ENCODE data around the gene ST7. TPM values are rescaled to one million over a fixed set of nuclear protein-coding genes. Genes with fewer than 3 reads are reported as not detected.

The ST7 gene
- polyA plus RNA-seq, 1 donor from 2014 or later = 76.8 TPM

DNA sequence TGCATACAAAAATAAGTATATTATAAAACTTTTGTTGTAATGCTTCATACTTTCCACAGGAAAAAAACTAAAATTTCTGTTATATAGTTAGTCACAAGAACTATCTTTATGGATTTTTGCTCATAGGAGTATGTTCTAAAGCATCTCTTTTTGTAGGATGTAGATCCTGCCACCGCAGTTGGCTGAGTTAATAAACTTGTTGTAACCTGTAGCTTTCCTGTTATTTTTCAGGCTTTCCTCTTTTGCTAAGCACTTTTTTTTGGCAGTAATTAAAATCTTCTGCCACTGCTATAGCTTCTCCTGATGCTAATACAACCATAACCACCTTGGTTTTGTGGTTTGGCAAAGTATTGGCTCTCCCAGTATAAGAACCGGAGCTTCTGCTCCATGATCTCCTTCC, 309.2 kb downstream of the ST7 start:
- Histone ChIP-seq H3K36me3 (ENCODE audit: insufficient read depth, low read length) (no peaks in the 10 kb centered on the region), H3K9me3 (ENCODE audit: low read length) (no peaks in the 10 kb centered on the region), H3K27ac (ENCODE audit: low read length) (no peak overlapping the region), H3K79me2 (replicated peaks; ENCODE audit: insufficient read depth, low read length) (no peaks in the 10 kb centered on the region), H3K9me2 (ENCODE audit: insufficient read depth, low read length) (no peaks in the 10 kb centered on the region), H4K20me1 (ENCODE audit: insufficient read depth) (no peaks in the 10 kb centered on the region), H3F3A (ENCODE audit: insufficient read depth, low read length, poor library complexity, severe bottlenecking) (no peaks in the 10 kb centered on the region), H3K27me3 (ENCODE audit: insufficient read depth, low read depth, low read length) (no peaks in the 10 kb centered on the region), H3K4me2 (ENCODE audit: low read length) (no peak overlapping the region), H2AFZ (ENCODE audit: low read depth, low read length) (no peak overlapping the region), H3K9ac (ENCODE audit: low read length) (no peak overlapping the region), H3K4me3 (ENCODE audit: low read length) (no peak overlapping the region)
- no peak for TF ChIP-seq RAD21 (conservative IDR thresholded peaks at IDR 0.05)
- no peak for TF ChIP-seq POLR2AphosphoS5 (IDR thresholded peaks at IDR 0.05)
- TF ChIP-seq TAF1 (IDR thresholded peaks at IDR 0.05; ENCODE audit: low read depth) = no peak
- TF ChIP-seq SMC3 (conservative IDR thresholded peaks at IDR 0.05; ENCODE audit: poor library complexity) = no peak

DNA sequence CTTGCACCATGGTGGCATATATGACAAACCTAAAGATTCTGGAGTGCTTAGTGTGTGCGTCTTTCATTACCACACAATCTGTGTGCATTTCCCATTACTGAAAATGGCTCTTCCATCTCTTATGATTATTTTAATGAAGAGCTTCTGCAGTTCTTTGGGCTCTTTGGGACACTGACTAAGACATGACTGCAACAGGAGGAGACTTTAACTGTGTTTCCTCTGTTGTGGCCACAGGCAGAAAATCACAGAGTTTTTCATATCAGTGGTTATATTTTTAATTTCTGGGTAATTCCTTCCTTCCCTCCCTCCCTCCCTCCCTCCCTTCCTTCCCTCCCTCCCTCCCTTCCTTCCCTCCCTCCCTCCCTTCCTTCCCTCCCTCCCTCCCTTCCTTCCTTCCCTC, 311.4 kb downstream of the ST7 start:
- no peak overlapping the region for H3K9ac ChIP-seq (ENCODE audit: low read length)
- no peak overlapping the region for H2AFZ ChIP-seq (ENCODE audit: low read depth, low read length)
- no peaks in the 10 kb centered on the region for H3F3A ChIP-seq (ENCODE audit: insufficient read depth, low read length, poor library complexity, severe bottlenecking)
- TF ChIP-seq EP300 (conservative IDR thresholded peaks at IDR 0.05; ENCODE audit: poor library complexity, severe bottlenecking) (no peak), RAD21 (conservative IDR thresholded peaks at IDR 0.05) (no peak), MXI1 (conservative IDR thresholded peaks at IDR 0.05; ENCODE audit: poor library complexity, severe bottlenecking) (no peak), EZH2 (IDR thresholded peaks at IDR 0.05; ENCODE audit: borderline replicate concordance, insufficient read depth, low read length, poor library complexity, severe bottlenecking) (no peak), POLR2AphosphoS5 (IDR thresholded peaks at IDR 0.05) (no peak), TAF1 (IDR thresholded peaks at IDR 0.05; ENCODE audit: low read depth) (no peak), SMC3 (conservative IDR thresholded peaks at IDR 0.05; ENCODE audit: poor library complexity) (no peak)
- TF ChIP-seq, protein P1, sequence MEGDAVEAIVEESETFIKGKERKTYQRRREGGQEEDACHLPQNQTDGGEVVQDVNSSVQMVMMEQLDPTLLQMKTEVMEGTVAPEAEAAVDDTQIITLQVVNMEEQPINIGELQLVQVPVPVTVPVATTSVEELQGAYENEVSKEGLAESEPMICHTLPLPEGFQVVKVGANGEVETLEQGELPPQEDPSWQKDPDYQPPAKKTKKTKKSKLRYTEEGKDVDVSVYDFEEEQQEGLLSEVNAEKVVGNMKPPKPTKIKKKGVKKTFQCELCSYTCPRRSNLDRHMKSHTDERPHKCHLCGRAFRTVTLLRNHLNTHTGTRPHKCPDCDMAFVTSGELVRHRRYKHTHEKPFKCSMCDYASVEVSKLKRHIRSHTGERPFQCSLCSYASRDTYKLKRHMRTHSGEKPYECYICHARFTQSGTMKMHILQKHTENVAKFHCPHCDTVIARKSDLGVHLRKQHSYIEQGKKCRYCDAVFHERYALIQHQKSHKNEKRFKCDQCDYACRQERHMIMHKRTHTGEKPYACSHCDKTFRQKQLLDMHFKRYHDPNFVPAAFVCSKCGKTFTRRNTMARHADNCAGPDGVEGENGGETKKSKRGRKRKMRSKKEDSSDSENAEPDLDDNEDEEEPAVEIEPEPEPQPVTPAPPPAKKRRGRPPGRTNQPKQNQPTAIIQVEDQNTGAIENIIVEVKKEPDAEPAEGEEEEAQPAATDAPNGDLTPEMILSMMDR (IDR thresholded peaks at IDR 0.05; ENCODE audit: poor library complexity, severe bottlenecking) = no peak
- TF ChIP-seq, protein P2, sequence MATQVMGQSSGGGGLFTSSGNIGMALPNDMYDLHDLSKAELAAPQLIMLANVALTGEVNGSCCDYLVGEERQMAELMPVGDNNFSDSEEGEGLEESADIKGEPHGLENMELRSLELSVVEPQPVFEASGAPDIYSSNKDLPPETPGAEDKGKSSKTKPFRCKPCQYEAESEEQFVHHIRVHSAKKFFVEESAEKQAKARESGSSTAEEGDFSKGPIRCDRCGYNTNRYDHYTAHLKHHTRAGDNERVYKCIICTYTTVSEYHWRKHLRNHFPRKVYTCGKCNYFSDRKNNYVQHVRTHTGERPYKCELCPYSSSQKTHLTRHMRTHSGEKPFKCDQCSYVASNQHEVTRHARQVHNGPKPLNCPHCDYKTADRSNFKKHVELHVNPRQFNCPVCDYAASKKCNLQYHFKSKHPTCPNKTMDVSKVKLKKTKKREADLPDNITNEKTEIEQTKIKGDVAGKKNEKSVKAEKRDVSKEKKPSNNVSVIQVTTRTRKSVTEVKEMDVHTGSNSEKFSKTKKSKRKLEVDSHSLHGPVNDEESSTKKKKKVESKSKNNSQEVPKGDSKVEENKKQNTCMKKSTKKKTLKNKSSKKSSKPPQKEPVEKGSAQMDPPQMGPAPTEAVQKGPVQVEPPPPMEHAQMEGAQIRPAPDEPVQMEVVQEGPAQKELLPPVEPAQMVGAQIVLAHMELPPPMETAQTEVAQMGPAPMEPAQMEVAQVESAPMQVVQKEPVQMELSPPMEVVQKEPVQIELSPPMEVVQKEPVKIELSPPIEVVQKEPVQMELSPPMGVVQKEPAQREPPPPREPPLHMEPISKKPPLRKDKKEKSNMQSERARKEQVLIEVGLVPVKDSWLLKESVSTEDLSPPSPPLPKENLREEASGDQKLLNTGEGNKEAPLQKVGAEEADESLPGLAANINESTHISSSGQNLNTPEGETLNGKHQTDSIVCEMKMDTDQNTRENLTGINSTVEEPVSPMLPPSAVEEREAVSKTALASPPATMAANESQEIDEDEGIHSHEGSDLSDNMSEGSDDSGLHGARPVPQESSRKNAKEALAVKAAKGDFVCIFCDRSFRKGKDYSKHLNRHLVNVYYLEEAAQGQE (IDR thresholded peaks at IDR 0.05; ENCODE audit: borderline replicate concordance) = no peak
- H3K79me2 ChIP-seq (replicated peaks; ENCODE audit: insufficient read depth, low read length) = no peaks in the 10 kb centered on the region
- H3K9me2 ChIP-seq (ENCODE audit: insufficient read depth, low read length) = no peaks in the 10 kb centered on the region
- no peak overlapping the region for H3K4me3 ChIP-seq (ENCODE audit: low read length)
- no peaks in the 10 kb centered on the region for H3K27me3 ChIP-seq (ENCODE audit: insufficient read depth, low read depth, low read length)
- no peaks in the 10 kb centered on the region for H4K20me1 ChIP-seq (ENCODE audit: insufficient read depth)
- H3K9me3 ChIP-seq (ENCODE audit: low read length) = no peaks in the 10 kb centered on the region
- H3K4me2 ChIP-seq (ENCODE audit: low read length) = no peak overlapping the region
- H3K36me3 ChIP-seq (ENCODE audit: insufficient read depth, low read length) = no peaks in the 10 kb centered on the region
- H3K27ac ChIP-seq (ENCODE audit: low read length) = no peak overlapping the region

DNA sequence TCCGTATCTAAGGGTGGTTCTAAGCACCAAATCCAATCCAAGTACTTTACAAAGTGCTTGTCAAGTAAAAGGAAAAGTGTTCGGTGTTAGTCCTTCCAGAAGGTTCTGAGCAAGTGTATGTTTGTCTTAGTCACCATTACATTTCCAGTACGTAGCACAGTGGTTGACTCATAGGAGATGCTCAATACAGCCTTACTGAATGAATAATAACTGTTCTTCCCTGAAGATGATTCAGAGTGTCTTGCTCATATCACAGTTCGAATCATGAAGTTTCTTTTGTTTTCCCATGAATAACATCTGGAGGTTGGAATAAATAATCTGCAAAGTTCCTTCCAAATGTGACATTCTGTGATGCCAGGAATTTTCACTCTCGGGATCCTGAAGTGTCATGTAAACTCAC, 316.1 kb downstream of the ST7 start:
- Histone ChIP-seq H3K9me3 (ENCODE audit: low read length) (no peaks in the 10 kb centered on the region), H3K4me3 (ENCODE audit: low read length) (no peak overlapping the region), H3K9ac (ENCODE audit: low read length) (no peak overlapping the region), H3K27ac (ENCODE audit: low read length) (no peak overlapping the region), H3F3A (ENCODE audit: insufficient read depth, low read length, poor library complexity, severe bottlenecking) (no peaks in the 10 kb centered on the region), H2AFZ (ENCODE audit: low read depth, low read length) (no peak overlapping the region), H3K4me2 (ENCODE audit: low read length) (no peak overlapping the region), H3K79me2 (replicated peaks; ENCODE audit: insufficient read depth, low read length) (no peaks in the 10 kb centered on the region), H4K20me1 (ENCODE audit: insufficient read depth) (no peaks in the 10 kb centered on the region), H3K9me2 (ENCODE audit: insufficient read depth, low read length) (no peaks in the 10 kb centered on the region), H3K27me3 (ENCODE audit: insufficient read depth, low read depth, low read length) (no peaks in the 10 kb centered on the region), H3K36me3 (ENCODE audit: insufficient read depth, low read length) (no peaks in the 10 kb centered on the region)
- TF ChIP-seq EZH2 (IDR thresholded peaks at IDR 0.05; ENCODE audit: borderline replicate concordance, insufficient read depth, low read length, poor library complexity, severe bottlenecking) (no peak), POLR2AphosphoS5 (IDR thresholded peaks at IDR 0.05) (no peak), TAF1 (IDR thresholded peaks at IDR 0.05; ENCODE audit: low read depth) (no peak), RAD21 (conservative IDR thresholded peaks at IDR 0.05) (no peak), SMC3 (conservative IDR thresholded peaks at IDR 0.05; ENCODE audit: poor library complexity) (no peak), MXI1 (conservative IDR thresholded peaks at IDR 0.05; ENCODE audit: poor library complexity, severe bottlenecking) (no peak), EP300 (conservative IDR thresholded peaks at IDR 0.05; ENCODE audit: poor library complexity, severe bottlenecking) (no peak)
- TF ChIP-seq, protein P1 (IDR thresholded peaks at IDR 0.05; ENCODE audit: poor library complexity, severe bottlenecking) = no peak
- TF ChIP-seq, protein P2 (IDR thresholded peaks at IDR 0.05; ENCODE audit: borderline replicate concordance) = no peak
